Hepatocyte (in vitro differentiated cells): Measurements from ENCODE around the gene MGAT5. TPM values are rescaled to one million over a fixed set of nuclear protein-coding genes. Genes with fewer than 3 reads are reported as not detected.

Experiments
- DNase-seq: peaks from one replicate; pipeline ENCODE4 v3.0.0-alpha.2; 2016; ENCODE audit warnings: low spot score
- H2AFZ ChIP-seq: fragments of 200-600 bp; sonication (generic); 2 replicates; pipeline ENCODE4 v1.6.0; 2016; ENCODE audit warnings: antibody characterized with exemption, mild to moderate bottlenecking
- H3K27ac ChIP-seq: fragments of 200-600 bp; sonication (generic); 2 replicates; pipeline ENCODE4 v1.5.1; 2016; ENCODE audit warnings: mild to moderate bottlenecking
- H3K27me3 ChIP-seq: fragments of 200-600 bp; sonication (generic); 2 replicates; pipeline ENCODE4 v1.6.1; 2016
- H3K36me3 ChIP-seq: fragments of 200-600 bp; sonication (generic); replicated peaks from 2 replicates; pipeline ENCODE4 v1.5.1; 2016; ENCODE audit warnings: low read depth; ENCODE audit not compliant: insufficient read depth
- H3K4me1 ChIP-seq: fragments of 200-600 bp; sonication (generic); 2 replicates; pipeline ENCODE4 v1.5.1; 2016; ENCODE audit warnings: mild to moderate bottlenecking, moderate library complexity; ENCODE audit not compliant: insufficient read depth
- H3K4me2 ChIP-seq: fragments of 200-600 bp; sonication (generic); 2 replicates; pipeline ENCODE4 v1.6.0; 2016
- H3K4me3 ChIP-seq: fragments of 200-600 bp; sonication (generic); 2 replicates; pipeline ENCODE4 v1.5.1; 2016; ENCODE audit warnings: mild to moderate bottlenecking
- H3K79me2 ChIP-seq: fragments of 200-600 bp; sonication (generic); 2 replicates; pipeline ENCODE4 v1.6.0; 2017; ENCODE audit warnings: mild to moderate bottlenecking
- H3K9me2 ChIP-seq: fragments of 200-600 bp; sonication (generic); replicated peaks from 2 replicates; pipeline ENCODE4 v1.6.0; 2017; ENCODE audit warnings: mild to moderate bottlenecking; ENCODE audit not compliant: insufficient read depth
- H3K9me3 ChIP-seq: fragments of 200-600 bp; sonication (generic); 2 replicates; pipeline ENCODE4 v1.5.1; 2016; ENCODE audit warnings: low read depth, mild to moderate bottlenecking
- H4K20me1 ChIP-seq: fragments of 200-600 bp; sonication (generic); 2 replicates; pipeline ENCODE4 v1.6.0; 2016; ENCODE audit warnings: mild to moderate bottlenecking; ENCODE audit not compliant: insufficient read depth, poor library complexity, severe bottlenecking
- CTCF ChIP-seq: fragments of 200-600 bp; sonication (generic); IDR thresholded peaks from 2 replicates; pipeline ENCODE4 v1.5.1; 2016; ENCODE audit warnings: antibody characterized with exemption, mild to moderate bottlenecking; ENCODE audit not compliant: poor library complexity
- EZH2 ChIP-seq: fragments of 200-600 bp; sonication (generic); IDR thresholded peaks from 2 replicates; pipeline ENCODE4 v1.6.1; 2016; ENCODE audit warnings: antibody characterized with exemption, mild to moderate bottlenecking, borderline replicate concordance
- EZH2phosphoT487 ChIP-seq: fragments of 200-600 bp; sonication (generic); IDR thresholded peaks from one replicate; pipeline ENCODE4 v1.6.1; 2018; ENCODE audit warnings: antibody characterized with exemption, mild to moderate bottlenecking, low read depth, moderate library complexity; ENCODE audit not compliant: unreplicated experiment, severe bottlenecking
- WGBS: methylation state at CpG from one replicate; pipeline ENCODE4 v1.1.6; 2016; ENCODE audit warnings: low lambda C conversion rate; ENCODE audit errors: missing lambda C conversion rate; 5-methylcytosine and 5-hydroxymethylcytosine counted together
- polyA plus RNA-seq: library from polyadenylated mRNA; unstranded; fragments of >200 nt; fragmentation: Nextera tagmentation; extraction: Ambion mirVana; gene quantifications from 2 replicates; pipeline ENCODE4 v1.2.1, GENCODE V29; 2016
- total RNA-seq: library from RNA; depleted of rRNA; stranded (reverse); fragments of >200 nt; gene quantifications from 2 replicates; pipeline ENCODE4 v1.2.3, GENCODE V29; 2014

MGAT5 gene
- total and polyA plus RNA-seq, 2 experiments from 2014 or later, result 9.1 to 30.2 TPM

GRCh38 chr2:134296301-134296700, 42.4 kb downstream of the MGAT5 start:
- Histone ChIP-seq H3K27ac (no peak overlapping the region), H3K79me2 (peaks cover 8% of the 10 kb centered on the region), H4K20me1 (no peaks in the 10 kb centered on the region), H3K9me2 (no peaks in the 10 kb centered on the region), H3K9me3 (no peaks in the 10 kb centered on the region), H3K4me1 (peaks cover under 1% of the 10 kb centered on the region), H3K36me3 (no peaks in the 10 kb centered on the region), H3K27me3 (no peaks in the 10 kb centered on the region), H3K4me3 (no peak overlapping the region), H3K4me2 (no peak overlapping the region), H2AFZ (no peak overlapping the region)
- DNase-seq, result no peak
- TF ChIP-seq EZH2phosphoT487, result no peak
- 71% methylated on average over 2 of the region's 2 CpGs for whole genome bisulfite sequencing

DNA sequence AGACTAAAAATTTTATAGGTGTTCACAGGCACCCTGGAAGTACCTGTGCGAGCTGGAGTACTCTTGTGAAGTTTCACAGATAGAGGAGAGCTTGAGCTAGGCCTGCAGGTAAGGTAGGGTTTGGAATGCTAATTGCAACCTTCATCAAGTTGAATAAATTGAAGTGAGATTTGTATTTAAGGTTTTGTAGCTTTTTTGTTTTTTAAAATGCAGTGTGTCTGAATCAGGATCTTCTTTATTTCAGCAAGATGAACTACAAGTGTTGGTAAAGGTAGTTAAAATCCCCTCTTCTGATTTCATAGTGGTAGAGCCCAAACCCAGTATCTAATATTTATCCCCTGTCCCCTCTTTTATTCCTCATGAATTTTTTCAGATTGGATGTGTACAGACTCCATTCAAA, 45.5 kb downstream of the MGAT5 start:
- H3K4me3 ChIP-seq, result no peak overlapping the region
- H3K9me3 ChIP-seq, result no peaks in the 10 kb centered on the region
- 90% methylated on average over 1 of the region's 1 CpG for WGBS
- no peak for DNase-seq
- H3K9me2 ChIP-seq, result no peaks in the 10 kb centered on the region
- no peak overlapping the region for H3K4me2 ChIP-seq
- no peaks in the 10 kb centered on the region for H3K27me3 ChIP-seq
- H3K79me2 ChIP-seq, result peaks cover 3% of the 10 kb centered on the region
- H2AFZ ChIP-seq, result no peak overlapping the region
- H3K27ac ChIP-seq, result no peak overlapping the region
- H3K4me1 ChIP-seq, result peaks cover 7% of the 10 kb centered on the region
- no peaks in the 10 kb centered on the region for H3K36me3 ChIP-seq
- H4K20me1 ChIP-seq, result no peaks in the 10 kb centered on the region
- no peak for TF ChIP-seq EZH2phosphoT487
- no peak for TF ChIP-seq EZH2
- no peak for TF ChIP-seq CTCF

GRCh38 chr2:134300585-134300984, 46.7 kb downstream of the MGAT5 start:
- no peaks in the 10 kb centered on the region for H4K20me1 ChIP-seq
- H3K27me3 ChIP-seq, result no peaks in the 10 kb centered on the region
- H3K79me2 ChIP-seq, result peaks cover 3% of the 10 kb centered on the region
- no peak overlapping the region for H3K4me2 ChIP-seq
- no peaks in the 10 kb centered on the region for H3K9me3 ChIP-seq
- DNase-seq, result no peak
- 45% methylated on average over 1 of the region's 1 CpG for WGBS
- no peaks in the 10 kb centered on the region for H3K36me3 ChIP-seq
- no peak overlapping the region for H3K4me3 ChIP-seq
- TF ChIP-seq EZH2phosphoT487 (no peak), EZH2 (no peak), CTCF (no peak)
- peaks cover 7% of the 10 kb centered on the region for H3K4me1 ChIP-seq
- H2AFZ ChIP-seq, result no peak overlapping the region
- H3K9me2 ChIP-seq, result no peaks in the 10 kb centered on the region
- H3K27ac ChIP-seq, result no peak overlapping the region

GRCh38 chr2:134301099-134301927, 47.4 kb downstream of the MGAT5 start:
- no peaks in the 10 kb centered on the region for H3K36me3 ChIP-seq
- H3K4me1 ChIP-seq, result peaks cover 7% of the 10 kb centered on the region
- DNase-seq, result no peak
- peaks cover 3% of the 10 kb centered on the region for H3K79me2 ChIP-seq
- H3K27me3 ChIP-seq, result no peaks in the 10 kb centered on the region
- no peak overlapping the region for H3K4me3 ChIP-seq
- H2AFZ ChIP-seq, result no peak overlapping the region
- H3K27ac ChIP-seq, result no peak overlapping the region
- TF ChIP-seq CTCF, result no peak
- no peak for TF ChIP-seq EZH2
- no peak for TF ChIP-seq EZH2phosphoT487
- no peaks in the 10 kb centered on the region for H3K9me2 ChIP-seq
- no peaks in the 10 kb centered on the region for H4K20me1 ChIP-seq
- no peak overlapping the region for H3K4me2 ChIP-seq
- no peaks in the 10 kb centered on the region for H3K9me3 ChIP-seq
- 69% methylated on average over 8 of the region's 8 CpGs for WGBS
